Ammon's horn (tissue), 1 donor: ENCODE measurements around the gene LOXHD1.

Experiments used
- DNase-seq: peaks from one replicate; pipeline ENCODE4 v3.0.0-alpha.2; 2016; ENCODE audit warnings: low spot score

Gene LOXHD1

GRCh38 chr18:46546111-46546640 is 110.8 kb downstream of the LOXHD1 start:
- DNase-seq = no peak

- no peak for DNase-seq
Measured at GRCh38 chr18:46542545-46542944, 114.5 kb downstream of the LOXHD1 start.

GRCh38 chr18:46541626-46542189 is 115.3 kb downstream of the LOXHD1 start:
- DNase-seq = no peak

- no peak for DNase-seq
Measured at GRCh38 chr18:46538376-46538775, 118.6 kb downstream of the LOXHD1 start.

GRCh38 chr18:46536215-46536874 is 120.7 kb downstream of the LOXHD1 start:
- peak; percentile 55 for DNase-seq

GRCh38 chr18:46531482-46531881 is 125.5 kb downstream of the LOXHD1 start:
- DNase-seq = peak; percentile 78

GRCh38 chr18:46528037-46528436 is 129.0 kb downstream of the LOXHD1 start:
- DNase-seq = no peak

GRCh38 chr18:46519870-46520269 is 137.2 kb downstream of the LOXHD1 start:
- DNase-seq = no peak

GRCh38 chr18:46518438-46518837 is 138.6 kb downstream of the LOXHD1 start:
- no peak for DNase-seq

GRCh38 chr18:46516555-46516954 is 140.5 kb downstream of the LOXHD1 start:
- DNase-seq = no peak

GRCh38 chr18:46510386-46510785 is 146.6 kb downstream of the LOXHD1 start:
- DNase-seq = no peak

GRCh38 chr18:46509530-46509929 is 147.5 kb downstream of the LOXHD1 start:
- no peak for DNase-seq

- DNase-seq = no peak
Measured at GRCh38 chr18:46506974-46507586, 149.9 kb downstream of the LOXHD1 start.

- DNase-seq = no peak
Measured at GRCh38 chr18:46502444-46502843, 154.6 kb downstream of the LOXHD1 start.

- no peak for DNase-seq
Measured at GRCh38 chr18:46497129-46497528, 159.9 kb downstream of the LOXHD1 start.

GRCh38 chr18:46488471-46489213 is 168.4 kb downstream of the LOXHD1 start:
- peak; percentile 25 for DNase-seq

- no peak for DNase-seq
Measured at GRCh38 chr18:46485675-46486194, 171.3 kb downstream of the LOXHD1 start.

GRCh38 chr18:46484971-46485370 is 172.0 kb downstream of the LOXHD1 start:
- DNase-seq = peak; percentile 57

- DNase-seq = no peak
Measured at GRCh38 chr18:46482831-46483230, 174.2 kb downstream of the LOXHD1 start.

- DNase-seq = no peak
Measured at GRCh38 chr18:46481847-46482245, 175.2 kb downstream of the LOXHD1 start.

GRCh38 chr18:46481048-46481846 is 175.8 kb downstream of the LOXHD1 start:
- peak; percentile 18 for DNase-seq
